ENCODE measurements around the gene ADGRG3. TPM values are rescaled to one million over a fixed set of nuclear protein-coding genes. Genes with fewer than 3 reads are reported as not detected.

Gene ADGRG3
- total RNA-seq, 1 experiment from 2014 or later = not detected

DNA sequence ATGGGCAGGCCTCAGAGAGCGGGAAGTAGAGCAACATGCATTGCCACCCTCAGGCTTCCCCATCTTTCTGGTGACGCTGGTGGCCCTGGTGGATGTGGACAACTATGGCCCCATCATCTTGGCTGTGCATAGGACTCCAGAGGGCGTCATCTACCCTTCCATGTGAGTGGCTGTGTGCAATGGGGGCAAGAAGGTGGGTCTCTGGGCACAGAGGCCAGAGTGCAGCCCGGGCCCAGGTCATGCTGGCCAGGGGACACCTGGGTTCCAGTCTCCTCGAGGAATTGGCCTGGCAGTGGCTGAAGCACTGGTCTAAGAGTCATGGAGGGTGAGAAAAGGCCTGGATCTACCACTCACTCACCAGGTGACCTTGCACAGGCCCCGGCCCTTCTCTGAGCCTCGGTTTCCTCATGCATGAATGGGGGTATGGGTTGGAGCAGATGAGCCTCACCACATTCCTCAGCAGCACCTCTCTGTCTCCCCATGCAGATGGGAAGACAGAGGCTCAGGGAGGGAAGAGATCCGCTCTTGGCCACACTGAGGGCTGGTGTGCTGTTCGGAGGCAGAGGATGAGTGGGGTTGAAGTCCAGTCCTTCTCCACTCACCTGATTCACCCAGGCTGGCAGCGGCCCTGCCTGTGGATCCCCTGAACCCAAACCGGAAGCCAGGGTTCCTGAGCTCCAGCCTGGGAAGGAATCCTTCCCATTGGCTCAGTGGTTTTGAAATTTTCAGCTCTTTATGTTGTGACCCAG lies 7.2 kb upstream of the ADGRG3 start:
- Histone ChIP-seq H4K20me1 (ENCODE audit: insufficient read depth) (no peaks in the 10 kb centered on the region), H3K36me3 (ENCODE audit: control insufficient read depth in 1 of 2, insufficient read depth in 2 of 2, low read length in 2 of 2) (no peaks in the 10 kb centered on the region; a peak in 1 of 4 replicates), H3K9ac (ENCODE audit: low read length) (no peak overlapping the region), H3K9me3 (ENCODE audit: control insufficient read depth in 1 of 2, insufficient read depth in 1 of 2, low read depth in 1 of 2, low read length in 2 of 2) (no peaks in the 10 kb centered on the region), H3K4me1 (ENCODE audit: control insufficient read depth in 1 of 2, insufficient read depth in 2 of 2, low read length in 2 of 2) (no peaks in the 10 kb centered on the region), H3K9me2 (ENCODE audit: insufficient read depth) (no peaks in the 10 kb centered on the region), H3K4me2 (ENCODE audit: low read length) (no peak overlapping the region), H3K4me3 (replicated peaks in 1 of 2; ENCODE audit: low read depth in 1 of 2, low read length in 2 of 2) (no peak overlapping the region), H3K27me3 (ENCODE audit: insufficient read depth, low read length) (no peaks in the 10 kb centered on the region), H2AFZ (ENCODE audit: low read depth, low read length, poor library complexity, severe bottlenecking) (no peak overlapping the region), H3K79me2 (ENCODE audit: insufficient read depth, low read length) (no peaks in the 10 kb centered on the region), H3K27ac (ENCODE audit: low read depth, low read length) (no peak overlapping the region)
- ChIA-PET CTCF (no interaction called here), POLR2A (no interaction called here), RAD21 (ENCODE audit: low non-redundant PET in 1 of 2, low total read pairs in 2 of 2, uncharacterized antibody in 2 of 2, unreplicated experiment in 2 of 2) (no interaction called here)
- intact Hi-C loops (cut with micrococcal nuclease) = no loop called here
- TF ChIP-seq FOSL1 (IDR thresholded peaks at IDR 0.05; ENCODE audit: low read depth) (no peak), RAD21 (IDR thresholded peaks at IDR 0.05; ENCODE audit: low read depth) (no peak), SIN3A (IDR thresholded peaks at IDR 0.05; ENCODE audit: low read depth) (no peak), POLR2AphosphoS5 (IDR thresholded peaks at IDR 0.05; ENCODE audit: low read depth, low read length) (no peak), ELF1 (IDR thresholded peaks at IDR 0.05; ENCODE audit: borderline replicate concordance, low read depth) (no peak), ZNF274 (IDR thresholded peaks at IDR 0.05; ENCODE audit: low read depth, low read length) (no peak), CBX3 (IDR thresholded peaks at IDR 0.05; ENCODE audit: low read depth) (no peak), EGR1 (IDR thresholded peaks at IDR 0.05; ENCODE audit: low read depth) (no peak), POLR2A (IDR thresholded peaks at IDR 0.05; ENCODE audit: borderline replicate concordance, extremely low read depth, insufficient read depth, insufficient read length) (no peak), CEBPB (IDR thresholded peaks at IDR 0.05; ENCODE audit: low read depth) (no peak), SP1 (IDR thresholded peaks at IDR 0.05; ENCODE audit: low read depth) (no peak), ZFX (IDR thresholded peaks at IDR 0.05) (no peak)
- TF ChIP-seq, protein P1, sequence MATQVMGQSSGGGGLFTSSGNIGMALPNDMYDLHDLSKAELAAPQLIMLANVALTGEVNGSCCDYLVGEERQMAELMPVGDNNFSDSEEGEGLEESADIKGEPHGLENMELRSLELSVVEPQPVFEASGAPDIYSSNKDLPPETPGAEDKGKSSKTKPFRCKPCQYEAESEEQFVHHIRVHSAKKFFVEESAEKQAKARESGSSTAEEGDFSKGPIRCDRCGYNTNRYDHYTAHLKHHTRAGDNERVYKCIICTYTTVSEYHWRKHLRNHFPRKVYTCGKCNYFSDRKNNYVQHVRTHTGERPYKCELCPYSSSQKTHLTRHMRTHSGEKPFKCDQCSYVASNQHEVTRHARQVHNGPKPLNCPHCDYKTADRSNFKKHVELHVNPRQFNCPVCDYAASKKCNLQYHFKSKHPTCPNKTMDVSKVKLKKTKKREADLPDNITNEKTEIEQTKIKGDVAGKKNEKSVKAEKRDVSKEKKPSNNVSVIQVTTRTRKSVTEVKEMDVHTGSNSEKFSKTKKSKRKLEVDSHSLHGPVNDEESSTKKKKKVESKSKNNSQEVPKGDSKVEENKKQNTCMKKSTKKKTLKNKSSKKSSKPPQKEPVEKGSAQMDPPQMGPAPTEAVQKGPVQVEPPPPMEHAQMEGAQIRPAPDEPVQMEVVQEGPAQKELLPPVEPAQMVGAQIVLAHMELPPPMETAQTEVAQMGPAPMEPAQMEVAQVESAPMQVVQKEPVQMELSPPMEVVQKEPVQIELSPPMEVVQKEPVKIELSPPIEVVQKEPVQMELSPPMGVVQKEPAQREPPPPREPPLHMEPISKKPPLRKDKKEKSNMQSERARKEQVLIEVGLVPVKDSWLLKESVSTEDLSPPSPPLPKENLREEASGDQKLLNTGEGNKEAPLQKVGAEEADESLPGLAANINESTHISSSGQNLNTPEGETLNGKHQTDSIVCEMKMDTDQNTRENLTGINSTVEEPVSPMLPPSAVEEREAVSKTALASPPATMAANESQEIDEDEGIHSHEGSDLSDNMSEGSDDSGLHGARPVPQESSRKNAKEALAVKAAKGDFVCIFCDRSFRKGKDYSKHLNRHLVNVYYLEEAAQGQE (IDR thresholded peaks at IDR 0.05; ENCODE audit: low read depth) = no peak
- TF ChIP-seq, protein P2, sequence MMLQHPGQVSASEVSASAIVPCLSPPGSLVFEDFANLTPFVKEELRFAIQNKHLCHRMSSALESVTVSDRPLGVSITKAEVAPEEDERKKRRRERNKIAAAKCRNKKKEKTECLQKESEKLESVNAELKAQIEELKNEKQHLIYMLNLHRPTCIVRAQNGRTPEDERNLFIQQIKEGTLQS (IDR thresholded peaks at IDR 0.05) = no peak
- TF ChIP-seq, protein P3, sequence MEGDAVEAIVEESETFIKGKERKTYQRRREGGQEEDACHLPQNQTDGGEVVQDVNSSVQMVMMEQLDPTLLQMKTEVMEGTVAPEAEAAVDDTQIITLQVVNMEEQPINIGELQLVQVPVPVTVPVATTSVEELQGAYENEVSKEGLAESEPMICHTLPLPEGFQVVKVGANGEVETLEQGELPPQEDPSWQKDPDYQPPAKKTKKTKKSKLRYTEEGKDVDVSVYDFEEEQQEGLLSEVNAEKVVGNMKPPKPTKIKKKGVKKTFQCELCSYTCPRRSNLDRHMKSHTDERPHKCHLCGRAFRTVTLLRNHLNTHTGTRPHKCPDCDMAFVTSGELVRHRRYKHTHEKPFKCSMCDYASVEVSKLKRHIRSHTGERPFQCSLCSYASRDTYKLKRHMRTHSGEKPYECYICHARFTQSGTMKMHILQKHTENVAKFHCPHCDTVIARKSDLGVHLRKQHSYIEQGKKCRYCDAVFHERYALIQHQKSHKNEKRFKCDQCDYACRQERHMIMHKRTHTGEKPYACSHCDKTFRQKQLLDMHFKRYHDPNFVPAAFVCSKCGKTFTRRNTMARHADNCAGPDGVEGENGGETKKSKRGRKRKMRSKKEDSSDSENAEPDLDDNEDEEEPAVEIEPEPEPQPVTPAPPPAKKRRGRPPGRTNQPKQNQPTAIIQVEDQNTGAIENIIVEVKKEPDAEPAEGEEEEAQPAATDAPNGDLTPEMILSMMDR (IDR thresholded peaks at IDR 0.05 in 2 of 3, conservative IDR thresholded peaks at IDR 0.05 in 1 of 3; ENCODE audit: borderline replicate concordance in 1 of 3, insufficient read depth in 1 of 3, low read depth in 2 of 3, low read length in 2 of 3) = no peak
- ATAC-seq (no peak), DNase-seq (ENCODE audit: low read depth, low spot score) (no peak)
- BruUV-seq (replicated peaks) = no TSS peak

Data from HCT116 (cell line).